OCI-LY7 (cell line): ENCODE data around the gene NHS.

Source experiments
- EZH2phosphoT487 ChIP-seq: fragments of 200-600 bp; sonication (generic); IDR thresholded peaks from 2 replicates; pipeline ENCODE4 v1.6.1; 2018; ENCODE audit warnings: low read depth, borderline replicate concordance, mild to moderate bottlenecking, mixed run types, antibody characterized with exemption, low read length, moderate library complexity, mixed read lengths
- TF ChIP-seq, protein P1 (sequence below): fragments of 200-600 bp; sonication (generic); conservative IDR thresholded peaks from 2 replicates; pipeline ENCODE4 v1.5.1; 2014; ENCODE audit warnings: mild to moderate bottlenecking, antibody characterized with exemption, low read length, moderate library complexity, mixed read lengths

- TF ChIP-seq, protein P1, sequence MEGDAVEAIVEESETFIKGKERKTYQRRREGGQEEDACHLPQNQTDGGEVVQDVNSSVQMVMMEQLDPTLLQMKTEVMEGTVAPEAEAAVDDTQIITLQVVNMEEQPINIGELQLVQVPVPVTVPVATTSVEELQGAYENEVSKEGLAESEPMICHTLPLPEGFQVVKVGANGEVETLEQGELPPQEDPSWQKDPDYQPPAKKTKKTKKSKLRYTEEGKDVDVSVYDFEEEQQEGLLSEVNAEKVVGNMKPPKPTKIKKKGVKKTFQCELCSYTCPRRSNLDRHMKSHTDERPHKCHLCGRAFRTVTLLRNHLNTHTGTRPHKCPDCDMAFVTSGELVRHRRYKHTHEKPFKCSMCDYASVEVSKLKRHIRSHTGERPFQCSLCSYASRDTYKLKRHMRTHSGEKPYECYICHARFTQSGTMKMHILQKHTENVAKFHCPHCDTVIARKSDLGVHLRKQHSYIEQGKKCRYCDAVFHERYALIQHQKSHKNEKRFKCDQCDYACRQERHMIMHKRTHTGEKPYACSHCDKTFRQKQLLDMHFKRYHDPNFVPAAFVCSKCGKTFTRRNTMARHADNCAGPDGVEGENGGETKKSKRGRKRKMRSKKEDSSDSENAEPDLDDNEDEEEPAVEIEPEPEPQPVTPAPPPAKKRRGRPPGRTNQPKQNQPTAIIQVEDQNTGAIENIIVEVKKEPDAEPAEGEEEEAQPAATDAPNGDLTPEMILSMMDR: no peak
- no peak for TF ChIP-seq EZH2phosphoT487
Observed at GRCh38 chrX:17687648-17688047, 312.6 kb downstream of the NHS start.
